GM06990 (cell line): ENCODE measurements around the gene HELZ.

Experiments
- DNase-seq: peaks from one replicate; pipeline ENCODE4 v3.0.0-alpha.2; 2011; ENCODE audit not compliant: insufficient read length; ENCODE audit errors: extremely low read depth
- H3K27me3 ChIP-seq: replicated peaks from 2 replicates; pipeline ENCODE4 v1.6.0; 2011; ENCODE audit warnings: low read length; ENCODE audit not compliant: control insufficient read depth, insufficient read depth
- H3K36me3 ChIP-seq: 2 replicates; pipeline ENCODE4 v1.5.1; 2011; ENCODE audit warnings: low read length; ENCODE audit not compliant: control insufficient read depth, insufficient read depth
- H3K4me3 ChIP-seq: replicated peaks from 2 replicates; pipeline ENCODE4 v1.5.1; 2011; ENCODE audit warnings: low read depth, mild to moderate bottlenecking, control low read depth, low read length
- TF ChIP-seq, protein P1 (sequence below): IDR thresholded peaks from 2 replicates; pipeline ENCODE4 v1.5.1; 2011; ENCODE audit warnings: low read length, control low read depth, mild to moderate bottlenecking, inconsistent platforms; ENCODE audit not compliant: insufficient read depth, poor library complexity, severe bottlenecking

HELZ gene

DNA sequence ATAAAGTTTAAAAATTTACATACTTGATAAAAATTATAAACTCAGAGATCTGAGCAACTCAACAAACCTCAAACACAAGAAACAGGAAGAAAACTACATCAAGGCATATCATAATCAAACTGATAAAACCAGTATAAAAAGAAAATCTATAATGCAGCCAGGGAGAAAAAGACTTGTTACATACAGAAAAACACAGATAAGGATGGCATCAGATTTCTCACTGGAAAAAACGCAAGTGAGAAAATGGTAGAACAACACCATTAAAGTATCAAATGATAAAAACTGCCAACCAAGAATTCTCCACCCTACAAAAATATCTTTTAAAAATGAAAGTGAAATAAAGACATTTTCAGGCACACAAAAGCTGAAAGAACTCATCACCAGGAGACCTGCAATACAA lies 129.6 kb downstream of the HELZ start:
- Histone ChIP-seq H3K27me3 (no peaks in the 10 kb centered on the region), H3K36me3 (no peaks in the 10 kb centered on the region; the same call in 1 of the 2 replicates), H3K4me3 (no peak overlapping the region)
- TF ChIP-seq, protein P1, sequence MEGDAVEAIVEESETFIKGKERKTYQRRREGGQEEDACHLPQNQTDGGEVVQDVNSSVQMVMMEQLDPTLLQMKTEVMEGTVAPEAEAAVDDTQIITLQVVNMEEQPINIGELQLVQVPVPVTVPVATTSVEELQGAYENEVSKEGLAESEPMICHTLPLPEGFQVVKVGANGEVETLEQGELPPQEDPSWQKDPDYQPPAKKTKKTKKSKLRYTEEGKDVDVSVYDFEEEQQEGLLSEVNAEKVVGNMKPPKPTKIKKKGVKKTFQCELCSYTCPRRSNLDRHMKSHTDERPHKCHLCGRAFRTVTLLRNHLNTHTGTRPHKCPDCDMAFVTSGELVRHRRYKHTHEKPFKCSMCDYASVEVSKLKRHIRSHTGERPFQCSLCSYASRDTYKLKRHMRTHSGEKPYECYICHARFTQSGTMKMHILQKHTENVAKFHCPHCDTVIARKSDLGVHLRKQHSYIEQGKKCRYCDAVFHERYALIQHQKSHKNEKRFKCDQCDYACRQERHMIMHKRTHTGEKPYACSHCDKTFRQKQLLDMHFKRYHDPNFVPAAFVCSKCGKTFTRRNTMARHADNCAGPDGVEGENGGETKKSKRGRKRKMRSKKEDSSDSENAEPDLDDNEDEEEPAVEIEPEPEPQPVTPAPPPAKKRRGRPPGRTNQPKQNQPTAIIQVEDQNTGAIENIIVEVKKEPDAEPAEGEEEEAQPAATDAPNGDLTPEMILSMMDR, result no peak
- DNase-seq, result no peak

DNA sequence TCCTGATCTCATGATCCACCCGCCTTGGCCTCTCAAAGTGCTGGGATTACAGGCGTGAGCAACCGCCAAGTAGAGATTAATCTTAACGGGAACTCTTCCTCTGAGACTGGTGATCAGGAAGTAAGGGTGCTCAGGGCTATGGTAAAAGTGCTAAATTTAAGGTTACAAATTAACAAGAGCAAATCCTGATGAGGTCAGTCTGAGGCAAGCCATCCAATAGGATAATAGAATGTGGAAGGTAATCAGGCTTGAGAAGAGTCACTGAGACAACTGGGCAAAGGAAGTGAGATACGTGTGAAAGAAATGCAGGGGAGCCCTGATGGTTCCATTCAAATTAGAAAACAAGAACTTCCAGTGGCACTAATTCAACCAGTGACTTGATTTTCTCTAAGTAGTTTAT lies 131.5 kb downstream of the HELZ start:
- H3K4me3 ChIP-seq, result no peak overlapping the region
- no peaks in the 10 kb centered on the region; the same call in 1 of the 2 replicates for H3K36me3 ChIP-seq
- TF ChIP-seq, protein P1, result no peak
- H3K27me3 ChIP-seq, result no peaks in the 10 kb centered on the region
- no peak for DNase-seq

DNA sequence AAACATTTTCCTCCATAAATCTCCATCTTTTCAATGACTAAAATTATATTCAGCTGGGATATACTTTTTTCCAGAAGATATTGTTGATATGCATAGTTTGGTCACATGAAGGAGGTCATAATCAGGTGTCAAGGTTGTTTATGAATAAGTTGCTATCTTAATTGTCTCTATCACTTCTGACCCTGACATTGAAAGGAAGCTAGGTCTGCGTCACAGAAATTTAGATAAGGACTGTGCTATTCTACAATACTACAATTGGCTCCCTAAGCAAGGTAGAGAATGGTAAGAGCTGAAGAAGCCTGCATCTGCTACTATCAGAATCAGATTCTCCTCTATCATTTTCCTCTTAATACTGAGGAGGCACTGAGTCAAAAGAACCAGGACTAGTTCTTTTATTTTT lies 133.2 kb downstream of the HELZ start:
- DNase-seq, result no peak
- TF ChIP-seq, protein P1, result no peak
- Histone ChIP-seq H3K36me3 (peaks cover 7% of the 10 kb centered on the region), H3K27me3 (no peaks in the 10 kb centered on the region), H3K4me3 (no peak overlapping the region)

DNA sequence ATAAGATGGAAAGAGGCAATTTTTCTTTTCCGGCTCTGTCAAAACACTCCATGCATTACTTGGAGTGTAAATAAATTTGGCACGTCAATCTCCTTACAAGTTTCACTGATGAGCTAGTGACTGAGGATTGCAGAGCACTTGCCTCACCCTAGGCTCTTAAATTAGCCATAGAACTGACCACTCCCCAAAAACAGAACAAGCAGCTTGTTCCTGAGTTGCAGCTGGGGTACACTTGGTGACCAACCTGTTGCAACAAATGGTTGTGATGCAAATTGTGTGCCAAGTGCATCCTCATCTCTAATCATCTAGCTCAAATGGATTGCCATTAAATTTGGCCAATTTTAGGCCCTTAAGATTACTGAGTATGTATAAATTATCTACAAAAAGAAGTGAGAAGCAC lies 133.7 kb downstream of the HELZ start:
- TF ChIP-seq, protein P1, result no peak
- H3K4me3 ChIP-seq, result no peak overlapping the region
- no peak for DNase-seq
- peaks cover 7% of the 10 kb centered on the region for H3K36me3 ChIP-seq
- no peaks in the 10 kb centered on the region for H3K27me3 ChIP-seq

DNA sequence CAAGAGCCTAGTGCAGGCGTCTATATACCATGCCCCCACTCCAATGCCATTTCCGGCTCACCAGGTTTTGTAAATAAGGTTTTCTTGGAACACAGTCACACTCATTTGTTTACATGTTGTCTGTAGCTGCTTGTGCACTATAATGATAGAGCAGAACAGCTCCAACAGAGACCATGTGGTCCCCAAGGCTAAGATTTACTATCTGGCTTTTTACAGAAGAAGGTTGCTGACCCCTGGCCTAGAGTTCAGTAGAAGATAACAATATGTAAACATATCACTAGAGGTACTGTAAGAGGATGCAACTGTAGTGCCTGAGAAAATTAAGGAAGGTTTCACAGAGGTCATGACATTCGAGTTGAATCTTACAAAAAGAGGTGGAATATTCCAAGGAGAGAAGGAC lies 134.4 kb downstream of the HELZ start:
- Histone ChIP-seq H3K36me3 (peaks cover 7% of the 10 kb centered on the region), H3K4me3 (no peak overlapping the region), H3K27me3 (no peaks in the 10 kb centered on the region)
- no peak for DNase-seq
- TF ChIP-seq, protein P1, result no peak

DNA sequence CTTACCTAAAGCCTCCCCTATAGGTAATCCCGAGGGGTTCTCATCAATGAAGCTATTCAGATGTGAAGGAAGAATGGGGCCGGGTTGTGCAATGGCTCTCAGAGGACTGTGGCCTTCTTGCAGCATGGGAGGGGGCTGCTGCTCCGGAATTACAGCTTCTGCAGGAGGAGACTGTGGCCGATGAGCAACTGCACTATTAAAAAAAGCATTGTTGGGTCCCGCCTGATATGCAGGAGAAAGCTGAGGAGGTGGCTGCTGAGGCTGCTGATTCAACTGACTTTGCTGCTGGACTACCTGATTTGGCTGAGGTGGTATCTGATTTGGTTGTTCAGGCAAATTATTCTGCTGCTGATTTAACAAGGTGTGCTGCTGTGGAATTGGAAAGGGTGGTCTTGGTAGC lies 135.9 kb downstream of the HELZ start:
- peaks cover 7% of the 10 kb centered on the region for H3K36me3 ChIP-seq
- DNase-seq, result no peak
- H3K4me3 ChIP-seq, result no peak overlapping the region
- TF ChIP-seq, protein P1, result no peak
- H3K27me3 ChIP-seq, result no peaks in the 10 kb centered on the region
